ENCODE results near the gene CRIP2. TPM values are rescaled to one million over a fixed set of nuclear protein-coding genes. Genes with fewer than 3 reads are reported as not detected.
A peak's percentile ranks its signal among the peaks of the same experiment; 100 is the strongest.

The CRIP2 gene
- total RNA-seq, 1 donor from 2014 or later: 78.5 TPM

DNA sequence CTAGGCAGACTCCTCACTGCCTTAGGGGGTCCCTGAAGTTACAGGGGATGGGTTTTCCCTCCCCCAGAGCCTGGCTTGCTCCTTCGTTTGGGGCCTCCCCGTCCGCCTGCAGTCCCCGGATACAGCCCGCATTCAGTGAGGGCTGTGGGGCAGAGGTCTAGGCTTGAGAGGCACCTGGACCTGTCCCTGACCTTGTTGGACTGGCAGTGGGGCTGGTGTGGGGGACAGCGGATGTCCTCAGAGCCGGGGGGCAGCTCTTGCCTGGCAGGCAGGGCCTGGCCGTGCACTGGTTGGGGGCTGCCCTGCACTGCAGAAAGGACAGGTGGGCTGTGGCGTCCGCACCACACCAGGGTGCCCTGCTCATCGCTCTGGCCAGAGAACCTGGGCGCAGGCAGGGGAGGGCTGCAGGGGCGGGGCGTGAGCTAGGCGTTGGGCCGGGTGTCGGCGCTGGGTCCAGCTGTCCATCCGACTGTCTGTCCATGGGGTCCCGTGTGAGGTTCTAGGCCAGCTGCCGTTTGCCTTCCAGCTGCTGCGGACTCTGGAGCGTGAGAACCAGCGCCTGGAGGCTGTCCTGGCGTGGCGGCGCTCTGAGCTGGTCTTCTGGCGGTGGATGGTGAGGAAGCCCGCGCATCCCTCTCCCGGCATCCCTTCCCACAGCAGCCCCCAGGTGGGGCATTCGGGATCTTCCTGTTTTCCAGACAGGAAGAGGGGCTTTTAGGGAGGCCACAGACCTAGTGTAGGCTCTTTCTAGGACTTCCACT lies 22.4 kb downstream of the CRIP2 start:
- TF ChIP-seq, protein P1, sequence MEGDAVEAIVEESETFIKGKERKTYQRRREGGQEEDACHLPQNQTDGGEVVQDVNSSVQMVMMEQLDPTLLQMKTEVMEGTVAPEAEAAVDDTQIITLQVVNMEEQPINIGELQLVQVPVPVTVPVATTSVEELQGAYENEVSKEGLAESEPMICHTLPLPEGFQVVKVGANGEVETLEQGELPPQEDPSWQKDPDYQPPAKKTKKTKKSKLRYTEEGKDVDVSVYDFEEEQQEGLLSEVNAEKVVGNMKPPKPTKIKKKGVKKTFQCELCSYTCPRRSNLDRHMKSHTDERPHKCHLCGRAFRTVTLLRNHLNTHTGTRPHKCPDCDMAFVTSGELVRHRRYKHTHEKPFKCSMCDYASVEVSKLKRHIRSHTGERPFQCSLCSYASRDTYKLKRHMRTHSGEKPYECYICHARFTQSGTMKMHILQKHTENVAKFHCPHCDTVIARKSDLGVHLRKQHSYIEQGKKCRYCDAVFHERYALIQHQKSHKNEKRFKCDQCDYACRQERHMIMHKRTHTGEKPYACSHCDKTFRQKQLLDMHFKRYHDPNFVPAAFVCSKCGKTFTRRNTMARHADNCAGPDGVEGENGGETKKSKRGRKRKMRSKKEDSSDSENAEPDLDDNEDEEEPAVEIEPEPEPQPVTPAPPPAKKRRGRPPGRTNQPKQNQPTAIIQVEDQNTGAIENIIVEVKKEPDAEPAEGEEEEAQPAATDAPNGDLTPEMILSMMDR (IDR thresholded peaks at IDR 0.05; ENCODE audit: partially characterized antibody, unreplicated experiment): no peak
- Mint-ChIP-seq H3K4me3 (ENCODE audit: unreplicated experiment) (no peak overlapping the region), H3K27me3 (ENCODE audit: unreplicated experiment) (peaks cover 7% of the 10 kb centered on the region), H3K27ac (ENCODE audit: unreplicated experiment) (no peak overlapping the region), H3K4me1 (ENCODE audit: low read depth, unreplicated experiment) (peaks cover 3% of the 10 kb centered on the region), H3K9me3 (ENCODE audit: unreplicated experiment) (peaks cover 2% of the 10 kb centered on the region), H3K36me3 (ENCODE audit: unreplicated experiment) (no peaks in the 10 kb centered on the region)
- DNase-seq: peak; percentile 22

DNA sequence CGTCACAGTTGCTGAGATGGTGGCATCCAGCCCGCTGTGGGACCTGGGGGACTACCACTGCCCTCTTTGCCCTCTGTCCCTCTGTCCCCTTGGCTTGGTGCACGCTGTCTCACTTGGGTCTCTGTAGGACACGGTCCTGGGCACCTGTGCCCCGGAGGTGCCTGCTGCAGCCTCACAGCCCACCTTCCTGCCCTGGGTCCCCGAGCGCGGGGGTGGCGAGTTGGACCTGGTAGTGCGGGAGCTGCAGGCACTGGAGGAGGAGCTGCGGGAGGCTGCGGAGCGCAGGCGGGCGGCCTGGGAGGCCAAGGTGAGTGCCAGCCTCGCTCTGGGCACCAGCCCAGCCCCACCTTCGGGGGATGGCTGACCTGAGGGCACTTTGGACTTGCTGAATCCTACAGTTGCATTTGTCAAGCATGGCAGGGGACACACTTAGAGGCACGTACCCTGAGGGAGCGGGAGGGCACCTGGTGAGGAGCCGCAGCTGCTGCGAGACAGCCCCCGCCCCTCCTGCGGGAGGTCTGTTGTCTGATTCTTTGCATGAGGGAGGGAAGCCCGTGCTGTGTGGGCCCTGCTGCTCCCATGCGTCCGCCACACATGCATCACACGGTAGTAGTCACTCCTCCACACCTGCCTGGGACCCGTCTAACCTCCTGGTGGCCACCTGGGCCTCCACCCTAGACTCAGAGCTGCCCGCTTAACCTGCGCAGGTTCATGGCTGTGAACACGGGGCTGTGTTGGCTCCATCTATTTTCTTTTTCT lies 23.2 kb downstream of the CRIP2 start:
- no peaks in the 10 kb centered on the region for H3K36me3 Mint-ChIP-seq (ENCODE audit: unreplicated experiment)
- H3K27me3 Mint-ChIP-seq (ENCODE audit: unreplicated experiment): peaks cover 9% of the 10 kb centered on the region
- peak overlapping the region; percentile 25 for H3K4me3 Mint-ChIP-seq (ENCODE audit: unreplicated experiment)
- peak; percentile 29 for DNase-seq
- peaks cover 2% of the 10 kb centered on the region for H3K9me3 Mint-ChIP-seq (ENCODE audit: unreplicated experiment)
- TF ChIP-seq, protein P1 (IDR thresholded peaks at IDR 0.05; ENCODE audit: partially characterized antibody, unreplicated experiment): no peak
- peak overlapping the region; percentile 64 for H3K27ac Mint-ChIP-seq (ENCODE audit: unreplicated experiment)
- peaks cover 3% of the 10 kb centered on the region for H3K4me1 Mint-ChIP-seq (ENCODE audit: low read depth, unreplicated experiment)

- H3K4me1 Mint-ChIP-seq (ENCODE audit: low read depth, unreplicated experiment): peaks cover 3% of the 10 kb centered on the region
- peak overlapping the region; percentile 25 for H3K4me3 Mint-ChIP-seq (ENCODE audit: unreplicated experiment)
- H3K36me3 Mint-ChIP-seq (ENCODE audit: unreplicated experiment): no peaks in the 10 kb centered on the region
- peaks cover 4% of the 10 kb centered on the region for H3K9me3 Mint-ChIP-seq (ENCODE audit: unreplicated experiment)
- peak overlapping the region; percentile 64 for H3K27ac Mint-ChIP-seq (ENCODE audit: unreplicated experiment)
- H3K27me3 Mint-ChIP-seq (ENCODE audit: unreplicated experiment): peaks cover 7% of the 10 kb centered on the region
- TF ChIP-seq, protein P1 (IDR thresholded peaks at IDR 0.05; ENCODE audit: partially characterized antibody, unreplicated experiment): no peak
- DNase-seq: peak; percentile 72
These were observed 24.0 kb downstream of the CRIP2 start for GRCh38 chr14:105498430-105499255.

DNA sequence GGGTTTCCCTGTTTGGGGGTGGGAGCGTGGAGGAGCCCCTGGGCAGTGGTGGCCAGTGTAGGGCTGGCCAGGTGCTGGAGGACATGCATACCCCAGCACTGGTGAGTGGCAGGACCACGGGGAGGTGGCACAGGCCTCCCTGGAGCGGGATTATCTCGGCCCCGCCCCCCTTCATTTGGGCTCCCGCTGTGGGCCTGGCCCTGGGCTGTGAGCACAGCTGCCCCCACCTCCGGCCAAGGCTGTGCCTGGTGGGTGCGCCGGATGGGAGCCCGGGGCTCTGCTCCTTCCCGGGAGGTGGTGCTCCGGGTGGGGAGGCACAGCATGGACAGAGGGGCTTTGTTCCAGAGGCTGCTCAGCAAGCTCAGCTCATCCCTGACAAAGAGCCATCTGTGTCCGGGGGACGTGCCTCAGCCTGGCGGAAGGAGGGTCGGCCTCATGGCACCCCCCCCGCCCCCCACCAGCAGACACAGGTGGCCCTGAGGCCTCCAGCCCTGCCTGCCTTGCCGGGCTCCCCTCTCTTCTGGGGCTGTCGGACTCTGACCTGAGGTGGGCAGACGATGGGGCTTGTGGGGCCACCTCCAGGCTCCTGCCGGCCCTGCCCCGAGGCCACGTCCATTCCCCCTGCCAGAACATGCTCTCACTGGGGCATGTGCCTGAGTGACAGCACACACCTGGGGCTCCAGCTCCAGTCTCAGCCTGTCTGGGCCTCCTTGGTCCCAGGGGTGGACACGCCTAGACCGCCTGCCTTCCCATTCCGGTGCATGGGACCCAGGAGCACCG lies 24.8 kb downstream of the CRIP2 start:
- Mint-ChIP-seq H3K4me1 (ENCODE audit: low read depth, unreplicated experiment) (peaks cover 3% of the 10 kb centered on the region), H3K27ac (ENCODE audit: unreplicated experiment) (peak overlapping the region; percentile 80), H3K27me3 (ENCODE audit: unreplicated experiment) (peaks cover 7% of the 10 kb centered on the region), H3K9me3 (ENCODE audit: unreplicated experiment) (peaks cover 5% of the 10 kb centered on the region), H3K4me3 (ENCODE audit: unreplicated experiment) (no peak overlapping the region), H3K36me3 (ENCODE audit: unreplicated experiment) (no peaks in the 10 kb centered on the region)
- TF ChIP-seq, protein P1 (IDR thresholded peaks at IDR 0.05; ENCODE audit: partially characterized antibody, unreplicated experiment): no peak
- peak; percentile 52 for DNase-seq
